HG03280 (cell line): ENCODE data around the gene FAM3A.
"Not testable (repeated sequence)": the region's sequence is repeated elsewhere in the genome, so short reads cannot be mapped to it uniquely, and the experiment has no call there.

Experiments used
- ATAC-seq: cut with Tn5 transposase; IDR thresholded peaks from one replicate; pipeline ENCODE4 v1.9.1; 2021; ENCODE audit warnings: mild to moderate bottlenecking, moderate library complexity; ENCODE audit not compliant: unreplicated experiment

Gene FAM3A, protein sequence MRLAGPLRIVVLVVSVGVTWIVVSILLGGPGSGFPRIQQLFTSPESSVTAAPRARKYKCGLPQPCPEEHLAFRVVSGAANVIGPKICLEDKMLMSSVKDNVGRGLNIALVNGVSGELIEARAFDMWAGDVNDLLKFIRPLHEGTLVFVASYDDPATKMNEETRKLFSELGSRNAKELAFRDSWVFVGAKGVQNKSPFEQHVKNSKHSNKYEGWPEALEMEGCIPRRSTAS

DNA sequence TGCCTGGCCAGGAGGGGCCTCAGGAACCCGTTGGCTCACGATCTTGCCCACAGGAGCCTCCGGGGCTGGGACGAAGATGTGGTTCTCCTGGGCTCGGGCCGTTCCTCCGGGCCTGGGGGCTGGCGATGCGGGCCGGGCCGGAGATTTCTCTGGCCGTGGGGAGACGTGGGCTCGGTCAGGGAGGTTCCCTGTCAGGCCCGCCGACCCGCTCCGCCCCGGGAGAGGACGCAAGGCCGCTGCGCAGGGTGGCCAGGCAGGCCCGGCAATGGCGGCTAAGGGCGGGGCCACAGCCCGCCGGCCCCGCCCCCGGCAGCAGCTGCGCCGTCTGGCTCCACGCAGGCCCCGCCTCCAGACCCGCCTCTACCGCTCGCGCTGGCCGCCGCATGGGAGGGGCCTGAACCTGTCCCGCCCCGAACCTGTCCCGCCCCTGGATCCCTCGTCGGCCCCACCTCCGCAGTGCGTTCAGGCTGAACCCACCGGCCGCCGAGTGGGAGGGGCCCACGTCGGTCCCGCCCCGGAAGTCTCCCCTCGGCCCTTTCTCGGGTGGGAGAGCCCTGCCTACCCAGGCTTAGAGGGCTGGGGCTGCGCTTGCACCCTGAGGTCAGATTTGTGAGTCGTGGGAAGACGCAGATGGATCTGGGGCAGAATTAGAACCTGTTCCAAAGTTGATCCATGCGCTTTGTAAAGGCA is at the start of gene FAM3A:
Gene FAM3A (minus strand): TSS at position 267 of the 690 bp plus-strand sequence. CDS start 460 bp downstream, outside the sequence.
- peak; percentile 93 for ATAC-seq

DNA sequence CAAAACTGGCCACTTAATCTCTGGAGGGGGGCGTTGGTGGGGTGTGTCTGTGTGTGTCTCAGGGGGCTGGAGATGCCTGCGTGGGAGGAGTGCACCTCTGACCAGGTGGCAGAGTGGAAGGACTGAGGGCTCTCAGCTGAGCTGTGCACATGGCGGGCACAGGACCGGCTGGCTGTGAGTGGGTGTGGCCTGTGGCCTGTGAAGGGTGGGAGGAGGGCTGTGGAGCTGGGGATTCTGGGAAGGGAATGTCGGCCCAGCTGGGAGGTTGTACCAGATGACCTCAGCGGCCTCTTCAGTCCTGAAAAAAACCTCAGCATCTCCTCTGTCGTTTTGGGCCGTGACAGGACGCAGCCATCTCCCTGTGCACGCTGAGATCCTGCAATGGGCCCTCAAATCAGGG is 46.3 kb upstream of the FAM3A start:
- ATAC-seq: not testable (repeated sequence)

DNA sequence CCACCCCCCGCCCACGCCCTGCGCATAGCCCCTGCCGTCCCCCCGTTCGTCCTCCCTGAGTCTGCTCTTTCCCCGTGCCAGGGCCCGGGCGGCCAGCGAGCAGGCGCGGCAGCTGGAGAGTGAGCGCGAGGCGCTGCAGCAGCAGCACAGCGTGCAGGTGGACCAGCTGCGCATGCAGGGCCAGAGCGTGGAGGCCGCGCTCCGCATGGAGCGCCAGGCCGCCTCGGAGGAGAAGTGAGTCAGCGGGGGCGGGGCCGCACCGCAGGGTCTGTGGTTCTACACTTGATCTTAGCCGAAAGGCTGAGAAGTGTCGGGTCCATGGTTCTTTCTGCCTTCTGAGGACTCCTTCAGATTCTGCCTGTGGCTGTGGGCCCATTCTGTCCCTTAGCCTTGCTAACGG is 44.3 kb upstream of the FAM3A start:
- not testable (repeated sequence) for ATAC-seq

DNA sequence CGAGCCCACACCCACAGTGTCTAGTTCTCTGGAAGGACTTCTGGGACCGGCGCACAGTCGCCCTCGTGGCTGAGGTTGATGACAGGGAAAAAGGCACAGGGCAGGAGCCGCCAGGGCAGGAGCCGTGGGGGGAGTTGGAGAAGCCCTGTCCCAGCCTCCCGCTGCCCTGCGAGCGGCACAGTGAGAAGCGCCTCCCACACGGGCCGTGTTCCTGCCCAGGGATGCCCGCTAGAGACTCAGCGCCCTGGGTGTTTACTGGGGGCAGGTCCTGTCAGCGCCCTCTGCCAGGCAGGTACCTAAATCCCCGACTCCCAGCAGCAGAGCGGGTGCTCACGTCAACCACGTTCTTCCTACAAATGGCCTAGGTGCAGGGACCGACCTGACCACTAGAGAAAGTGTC is 42.9 kb upstream of the FAM3A start:
- ATAC-seq: not testable (repeated sequence)

DNA sequence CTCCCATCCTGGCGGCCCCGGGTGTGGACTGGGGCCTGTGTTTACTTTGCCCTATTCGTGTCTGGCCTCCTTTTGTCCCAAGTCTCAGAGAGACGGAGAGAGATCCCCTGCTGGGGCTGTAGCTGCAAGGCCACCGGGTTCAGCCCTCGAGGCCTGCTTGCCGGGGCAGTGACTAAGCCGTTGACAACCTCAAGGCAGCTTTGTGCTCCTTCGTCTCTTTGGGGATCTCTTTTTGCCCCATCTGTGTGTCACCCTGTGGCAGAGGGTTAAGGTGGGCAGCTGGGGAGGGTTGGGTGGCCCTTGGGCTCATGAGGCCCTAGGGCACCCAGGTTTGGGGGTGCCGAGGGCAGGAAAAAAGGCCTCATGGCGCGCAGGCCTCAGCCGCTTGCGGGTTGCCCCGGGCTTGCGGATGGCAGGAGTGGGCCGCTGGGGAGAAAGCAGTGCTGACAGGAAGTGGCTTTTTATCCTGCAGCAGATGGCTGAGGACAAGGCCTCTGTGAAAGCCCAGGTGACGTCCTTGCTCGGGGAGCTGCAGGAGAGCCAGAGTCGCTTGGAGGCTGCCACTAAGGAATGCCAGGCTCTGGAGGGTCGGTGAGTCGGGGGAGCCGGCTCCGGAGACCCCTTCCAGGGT is 42.1 kb upstream of the FAM3A start:
- ATAC-seq: not testable (repeated sequence)

DNA sequence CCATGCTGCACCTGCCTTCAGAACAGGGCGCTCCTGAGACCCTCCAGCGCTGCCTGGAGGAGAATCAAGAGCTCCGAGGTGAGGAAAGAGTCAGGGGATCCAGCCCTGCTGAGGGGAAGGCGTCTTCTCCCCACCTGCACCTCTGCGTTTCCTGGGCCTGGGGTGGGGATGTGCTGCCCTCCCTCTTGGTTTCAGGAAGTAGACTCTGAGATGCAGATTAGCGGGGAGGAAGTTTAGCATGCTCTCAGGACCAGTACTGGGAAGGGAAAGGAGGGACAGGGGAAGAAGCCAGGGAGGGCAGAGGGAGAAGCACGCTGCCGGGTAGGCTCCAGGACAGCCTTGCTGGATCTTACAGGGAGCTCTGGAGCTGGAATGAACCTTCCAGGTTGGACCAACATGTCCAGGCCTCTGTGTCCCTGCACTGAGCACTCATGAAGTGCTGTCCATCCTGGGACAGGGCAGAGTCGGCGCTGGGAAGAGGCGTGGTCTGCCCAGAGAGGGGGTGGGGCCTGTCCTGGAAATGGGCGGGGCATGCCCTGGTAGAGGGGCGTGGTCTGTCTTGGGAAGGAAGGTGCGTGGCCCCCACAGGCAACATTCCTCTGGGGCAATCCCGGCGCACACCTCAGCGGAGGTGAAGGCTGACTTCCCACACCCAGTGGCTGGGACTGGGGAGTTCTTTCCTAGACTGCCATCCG is 36.2 kb upstream of the FAM3A start:
- ATAC-seq: not testable (repeated sequence)

DNA sequence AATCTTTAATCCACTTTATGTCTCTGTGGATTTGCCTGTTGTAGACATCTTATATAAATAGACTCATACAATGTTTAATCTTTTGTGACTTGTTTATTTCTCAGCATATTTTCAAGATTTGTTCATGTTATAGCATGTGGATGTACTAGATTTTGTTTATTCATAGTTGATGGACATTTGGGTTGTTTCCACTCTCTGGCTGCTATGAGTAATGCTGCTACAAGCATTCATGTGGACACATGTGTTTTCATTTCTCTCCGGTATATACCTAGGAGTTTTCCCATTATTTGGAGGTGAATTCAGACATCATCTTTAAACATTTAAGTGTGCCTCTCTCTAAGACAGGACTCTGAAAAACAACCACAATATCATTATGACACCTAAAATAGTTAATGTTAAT is 33.7 kb upstream of the FAM3A start:
- no peak for ATAC-seq

DNA sequence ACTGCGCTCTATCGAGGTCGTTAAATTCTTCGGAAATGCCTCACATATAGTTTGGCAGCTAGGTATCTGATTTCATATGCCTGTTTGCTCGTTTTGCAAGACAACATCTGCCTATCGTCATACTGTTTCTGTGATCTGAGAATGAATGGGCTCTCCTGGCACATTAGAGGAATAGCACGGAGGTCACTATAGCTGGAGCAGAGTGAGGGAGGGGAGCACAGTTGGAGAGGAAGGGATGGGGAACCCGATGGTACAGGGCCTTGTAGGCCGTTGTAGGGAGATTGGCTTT is 31.9 kb upstream of the FAM3A start:
- ATAC-seq: no peak

DNA sequence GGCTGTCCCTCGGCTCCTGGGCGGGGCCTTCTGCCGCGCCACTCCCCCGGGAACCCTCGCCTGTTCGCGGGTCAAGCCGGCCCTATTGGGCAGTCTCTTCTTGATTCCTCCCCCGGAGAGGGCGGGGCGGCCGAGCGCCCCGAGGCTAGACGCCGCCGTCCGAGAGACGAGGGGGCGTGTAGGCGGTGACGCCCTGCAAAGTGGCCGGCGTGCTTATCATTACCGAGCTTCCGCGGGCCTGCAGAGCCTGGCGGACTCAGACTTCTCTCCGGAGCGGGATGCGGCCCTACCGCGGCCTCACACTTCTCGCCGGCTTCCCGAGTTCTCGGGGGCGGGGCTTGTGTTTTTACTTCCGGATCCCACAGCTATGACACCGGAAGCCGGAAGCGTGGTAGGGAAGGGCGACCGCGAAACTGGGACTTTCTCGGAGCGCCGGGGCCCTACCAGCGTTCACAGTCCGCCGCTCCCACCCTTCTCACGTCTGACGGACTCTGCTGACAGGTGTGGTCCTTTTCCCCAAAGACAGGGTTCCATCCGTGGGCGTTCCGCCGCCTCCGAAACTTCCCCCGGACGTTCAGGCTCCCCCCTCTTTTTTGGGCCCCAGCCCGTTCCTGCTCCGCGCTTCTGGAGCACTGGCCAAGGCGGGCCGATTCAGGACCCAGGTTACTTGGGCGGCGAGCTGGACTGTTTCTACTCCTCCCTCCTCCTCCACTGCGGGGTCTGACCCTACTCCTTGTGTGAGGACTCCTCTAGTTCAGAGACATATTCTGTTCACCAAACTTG is 31.4 kb upstream of the FAM3A start, which contains the start of gene IKBKG:
Gene IKBKG (plus strand): TSS at position 376 of the 783 bp plus-strand sequence. CDS start 4,383 bp downstream, outside the sequence.
- ATAC-seq: peak; percentile 81

DNA sequence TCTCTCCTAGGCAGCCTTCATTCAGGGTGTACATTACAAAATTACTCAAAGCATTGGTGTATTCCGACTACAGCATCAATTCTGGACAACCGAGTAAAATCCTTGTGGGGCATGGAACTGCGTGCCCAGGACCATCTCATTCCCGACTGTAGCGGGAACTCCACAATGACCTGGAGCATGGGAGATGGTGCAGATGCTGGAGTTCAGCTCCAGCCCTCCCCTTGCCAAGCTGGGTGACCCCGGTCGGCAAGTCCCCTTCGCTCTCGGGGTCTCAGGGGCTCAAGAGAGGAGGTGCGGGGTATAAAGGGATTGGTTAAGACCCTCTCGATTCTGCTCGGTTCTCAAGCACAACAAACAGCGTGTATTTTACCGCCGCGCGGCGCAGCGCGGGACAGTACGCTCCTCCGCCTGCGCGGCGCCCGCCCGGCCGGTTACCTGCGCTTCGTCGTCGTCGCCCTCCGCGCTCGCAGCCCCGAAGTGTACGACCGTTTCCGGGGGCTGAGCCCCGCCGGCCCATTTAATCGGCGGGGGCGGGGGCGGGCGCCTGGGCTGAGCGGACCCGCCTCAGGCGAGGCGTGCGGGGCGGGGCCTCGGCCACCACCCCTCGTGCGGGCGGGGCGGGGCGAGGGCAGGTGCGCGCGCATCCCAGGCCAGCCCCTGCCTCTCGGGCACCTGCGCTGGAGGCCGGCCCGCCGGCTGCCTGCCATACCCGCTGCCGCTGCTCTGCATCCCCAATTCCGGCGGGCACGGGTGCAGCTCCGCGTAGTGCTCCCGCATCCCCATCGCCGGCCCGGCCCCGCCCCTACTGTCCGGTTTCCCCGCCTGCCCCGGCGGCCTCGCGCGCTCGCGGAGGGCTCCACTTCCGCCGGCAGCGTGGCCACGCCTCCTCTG is 30.6 kb upstream of the FAM3A start, which contains the start of gene G6PD:
Gene G6PD (minus strand): TSS at position 493 of the 891 bp plus-strand sequence. CDS start 691 bp downstream, outside the sequence.
- ATAC-seq: peak; percentile 53

DNA sequence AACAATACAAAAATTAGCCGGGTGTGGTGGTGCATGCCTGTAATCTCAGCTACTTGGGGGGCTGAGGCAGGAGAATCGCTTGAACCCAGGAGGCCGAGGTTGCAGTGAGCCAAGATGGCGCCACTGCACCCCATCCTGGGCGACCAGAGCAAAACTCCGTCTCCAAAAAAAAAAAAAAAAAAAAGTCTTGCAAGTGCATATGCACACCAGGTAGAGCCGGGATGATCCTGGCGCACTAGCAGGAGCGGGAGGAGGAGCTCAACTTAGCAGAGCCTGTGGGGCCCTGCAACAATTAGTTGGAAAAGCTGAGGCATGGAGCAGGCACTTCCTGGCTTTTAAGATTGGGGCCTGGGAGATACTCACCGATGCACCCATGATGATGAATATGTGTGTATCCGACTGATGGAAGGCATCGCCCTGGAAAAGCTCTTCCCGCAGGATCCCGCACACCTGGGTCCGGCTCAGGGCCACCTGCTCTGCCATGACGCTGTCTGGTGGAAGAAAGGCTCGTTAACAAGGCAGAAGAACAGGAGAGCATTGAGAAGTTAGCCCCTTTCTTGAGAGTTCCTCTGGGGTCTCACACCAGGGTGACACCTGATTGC is 29.7 kb upstream of the FAM3A start:
- ATAC-seq: no peak

DNA sequence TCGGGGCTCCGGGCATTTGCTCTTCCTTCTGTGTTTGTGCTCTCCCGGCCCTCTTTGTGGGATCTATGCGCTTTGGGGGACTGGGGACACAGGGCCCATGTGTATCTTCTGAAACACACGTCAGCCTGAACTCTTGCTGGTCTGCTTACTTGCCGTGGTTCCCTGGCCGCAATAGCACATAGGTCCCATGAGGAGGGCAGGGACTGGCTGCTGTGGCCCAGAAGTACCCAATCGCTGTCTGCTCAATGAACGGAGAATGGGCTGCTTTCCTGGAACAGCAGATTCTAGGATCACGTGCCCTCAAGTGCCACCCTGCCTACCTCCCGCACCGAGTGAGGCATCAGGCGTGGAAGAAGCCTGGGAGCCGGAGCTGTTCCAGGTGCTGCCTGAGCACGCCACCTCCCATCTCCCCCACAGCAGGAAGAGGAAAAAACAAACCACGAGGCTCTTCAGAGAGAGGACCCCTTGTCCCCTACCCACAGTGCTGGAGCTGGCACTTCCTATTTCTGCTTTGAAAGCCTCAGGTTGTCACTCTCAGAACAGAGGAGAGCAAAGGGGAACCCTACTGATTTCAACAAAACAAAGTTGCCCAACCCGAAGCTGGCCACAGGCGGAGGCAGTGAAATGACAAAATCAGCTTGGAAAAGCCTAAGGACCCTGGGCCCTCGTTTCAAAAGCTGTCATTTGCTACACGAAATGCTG is 26.8 kb upstream of the FAM3A start:
- ATAC-seq: no peak

DNA sequence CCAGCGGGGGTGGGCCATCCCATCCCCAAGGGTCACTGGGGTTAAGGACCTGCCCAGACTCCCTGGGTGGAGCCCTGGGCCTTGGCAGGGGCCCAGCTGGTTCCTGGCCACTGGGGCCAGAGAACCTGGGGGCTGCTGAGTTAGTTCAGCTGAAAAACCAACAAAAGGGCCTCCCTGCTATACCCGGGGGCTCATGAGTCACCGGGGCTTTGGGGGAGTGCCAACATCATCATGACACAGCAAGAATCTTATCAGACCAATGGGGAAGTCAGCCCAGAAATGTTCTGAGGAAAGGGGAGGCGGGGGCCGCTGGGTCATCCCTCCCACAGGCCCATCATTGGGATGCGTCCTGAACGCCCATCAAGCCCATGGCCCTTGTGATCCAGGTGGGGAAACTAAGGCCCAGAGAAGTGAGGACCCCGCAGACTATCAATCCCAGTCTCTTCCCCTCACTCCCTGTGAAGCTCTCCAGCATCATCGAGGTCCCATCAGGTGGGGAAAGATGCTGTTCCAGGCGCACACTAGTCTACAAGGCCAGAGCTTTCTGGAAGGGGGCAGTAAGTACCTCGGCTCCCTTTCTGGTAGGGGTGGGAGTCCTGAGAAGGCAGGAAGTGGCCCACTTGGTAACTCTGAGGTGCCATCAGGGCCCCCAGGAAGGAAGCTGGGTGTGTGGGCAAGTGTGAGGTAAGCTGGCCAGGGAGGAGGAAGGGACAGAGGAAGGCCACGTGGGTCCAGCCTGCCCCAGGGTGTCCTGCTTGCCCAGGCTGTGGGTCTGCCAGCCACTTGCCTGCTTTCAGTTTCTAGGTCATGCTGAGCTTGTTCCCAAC is 26.1 kb upstream of the FAM3A start:
- ATAC-seq: no peak

DNA sequence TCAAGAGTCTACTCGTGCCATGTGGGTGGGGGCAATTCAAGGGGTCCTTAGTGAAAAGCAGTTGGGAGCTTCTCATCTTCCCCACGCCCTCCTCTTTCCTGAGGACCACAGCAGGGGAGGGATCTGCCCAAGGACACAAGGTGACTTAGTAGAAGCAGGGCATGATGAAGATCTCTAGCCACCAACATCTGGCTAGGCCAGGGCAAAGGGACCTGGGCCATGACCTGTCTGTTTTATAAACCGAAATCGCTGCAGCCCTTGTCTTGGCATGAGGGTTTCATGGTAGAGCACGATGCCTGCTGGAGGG is 25.5 kb upstream of the FAM3A start:
- no peak for ATAC-seq

DNA sequence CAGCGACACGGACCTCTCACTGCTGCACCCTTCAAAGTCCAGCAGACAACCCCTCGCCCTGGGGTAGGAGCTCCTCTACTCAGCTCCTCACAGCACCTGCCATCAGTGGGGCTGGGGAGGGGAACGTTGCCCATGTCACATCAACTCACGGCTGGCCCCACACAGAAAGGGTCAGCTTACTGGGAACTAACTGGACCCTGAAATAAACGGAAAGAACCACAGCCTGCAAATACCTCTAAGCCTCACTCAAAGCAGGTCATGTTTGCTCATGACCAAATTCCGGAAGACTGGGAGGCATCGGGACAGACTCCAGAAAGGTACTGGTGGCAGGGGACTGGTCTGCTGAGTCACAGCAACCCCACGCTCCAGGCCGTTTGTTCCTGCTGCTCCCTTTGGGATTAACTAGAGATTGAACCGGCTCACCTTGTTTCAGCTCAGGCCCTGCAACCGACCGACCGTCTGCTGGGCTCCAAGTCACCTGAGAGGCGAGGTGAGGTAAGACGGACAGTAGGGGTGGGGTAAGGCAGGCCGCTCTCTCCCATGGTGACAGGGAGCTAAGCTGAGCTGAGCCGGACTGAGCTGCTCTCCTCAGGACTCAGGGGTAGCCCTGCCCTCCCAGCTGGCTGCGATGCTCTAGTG is 25.0 kb upstream of the FAM3A start:
- ATAC-seq: no peak

DNA sequence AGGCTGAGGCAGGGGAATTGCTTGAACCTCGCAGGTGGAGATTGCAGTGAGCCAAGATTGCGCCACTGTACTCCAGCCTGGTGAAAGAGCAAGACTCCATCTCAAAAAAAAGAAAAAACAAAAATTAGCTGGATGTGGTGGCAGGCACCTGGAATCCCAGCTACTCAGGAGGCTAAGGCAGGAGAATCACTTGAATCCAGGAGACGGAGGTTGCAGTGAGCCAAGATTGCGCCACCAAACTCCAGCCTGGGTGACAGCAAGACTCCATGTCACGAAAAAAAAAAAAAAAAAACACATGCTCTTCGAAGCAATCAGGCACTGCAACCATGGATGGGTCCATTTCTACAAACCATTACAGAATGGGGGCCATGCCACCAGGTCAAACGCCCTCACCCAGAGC is 24.3 kb upstream of the FAM3A start:
- ATAC-seq: not testable (repeated sequence)

DNA sequence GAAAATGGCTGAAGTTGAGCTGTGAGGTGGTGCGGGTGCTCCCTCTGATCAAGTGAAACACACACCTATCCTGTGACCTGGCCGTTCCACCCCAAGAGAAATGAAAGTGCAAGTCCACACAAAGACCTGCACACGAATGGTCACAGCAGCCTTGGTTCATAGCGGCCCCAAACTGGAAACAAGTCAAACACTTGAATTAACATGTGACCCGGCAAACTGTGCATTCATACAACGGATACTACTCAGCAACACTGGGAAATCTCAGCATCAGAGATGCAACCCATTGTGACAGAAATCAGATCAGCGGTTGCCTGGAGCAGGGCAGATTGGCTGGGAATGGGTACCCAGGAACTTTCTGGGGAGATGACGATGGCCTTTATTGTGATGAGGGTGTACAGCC is 23.0 kb upstream of the FAM3A start:
- no peak for ATAC-seq

DNA sequence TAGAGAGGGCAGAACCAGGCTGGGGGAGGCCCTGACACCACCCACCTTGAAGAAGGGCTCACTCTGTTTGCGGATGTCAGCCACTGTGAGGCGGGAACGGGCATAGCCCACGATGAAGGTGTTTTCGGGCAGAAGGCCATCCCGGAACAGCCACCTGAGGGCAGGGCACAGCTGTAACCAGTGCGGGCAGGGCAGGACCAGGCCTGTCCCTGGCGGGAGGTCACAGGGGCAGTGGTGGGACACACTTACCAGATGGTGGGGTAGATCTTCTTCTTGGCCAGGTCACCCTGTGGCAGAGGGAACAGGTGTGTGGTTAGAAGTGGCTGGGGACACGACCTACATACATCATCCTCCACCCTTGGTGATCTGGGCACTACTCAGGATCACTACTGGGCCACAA is 19.9 kb upstream of the FAM3A start:
- ATAC-seq: no peak
